ENCODE data around the gene RAPSN.

Gene RAPSN

GRCh38 chr11:47477753-47478152 is 28.8 kb upstream of the RAPSN start:
- no peak overlapping the region for H3K4me3 ChIP-seq (ENCODE audit: low read depth, low read length)
- TF ChIP-seq CTCF (conservative IDR thresholded peaks at IDR 0.05; ENCODE audit: low read depth, low read length) = no peak
- DNase-seq (ENCODE audit: low read depth) = no peak

- no peak for TF ChIP-seq CTCF (conservative IDR thresholded peaks at IDR 0.05; ENCODE audit: low read depth, low read length)
- H3K4me3 ChIP-seq (ENCODE audit: low read depth, low read length) = no peak overlapping the region
- DNase-seq (ENCODE audit: low read depth) = no peak
These were observed 28.4 kb upstream of the RAPSN start for GRCh38 chr11:47477323-47477722.

- no peak overlapping the region for H3K4me3 ChIP-seq (ENCODE audit: low read depth, low read length)
- TF ChIP-seq CTCF (conservative IDR thresholded peaks at IDR 0.05; ENCODE audit: low read depth, low read length) = no peak
- DNase-seq (ENCODE audit: low read depth) = no peak
These were observed 21.7 kb upstream of the RAPSN start for GRCh38 chr11:47470671-47471070.

DNA sequence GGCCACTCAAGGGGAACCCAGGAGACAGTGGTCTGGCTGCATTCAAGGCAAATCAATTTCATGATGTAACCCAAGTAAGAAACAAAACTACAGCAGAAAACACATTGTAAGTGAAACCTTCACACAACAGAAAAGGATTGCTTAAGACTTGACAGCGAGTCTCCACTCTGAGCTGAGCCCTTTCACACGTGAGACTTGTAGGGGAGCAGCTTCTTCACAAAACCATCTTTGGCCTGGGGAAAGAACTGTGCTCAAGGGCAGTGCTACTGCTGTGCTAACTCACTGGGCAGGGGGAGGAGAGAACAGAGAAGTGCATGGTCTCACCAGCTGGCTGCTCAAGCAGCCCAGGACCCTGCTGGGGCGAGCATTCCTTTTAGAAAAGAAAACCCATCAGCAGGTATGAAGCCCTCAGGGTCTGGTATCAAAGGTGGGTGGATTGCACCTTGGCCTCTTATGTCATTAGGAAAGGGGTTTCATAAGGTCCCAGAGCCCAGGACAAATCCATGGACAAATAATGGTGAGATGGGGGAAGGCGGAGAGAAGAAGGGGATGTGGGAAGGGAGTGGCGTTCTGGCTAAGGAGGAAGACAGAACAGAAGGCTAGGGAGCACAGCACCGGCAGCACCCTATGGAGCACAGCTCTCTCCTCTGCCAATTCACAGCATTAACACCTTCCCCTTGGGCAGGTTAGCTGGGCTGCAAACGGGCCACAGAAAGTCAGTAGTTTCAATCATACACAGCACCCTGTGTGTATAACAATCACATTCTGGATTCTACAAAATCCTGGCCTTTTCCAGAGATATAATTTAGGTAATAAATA is 20.6 kb upstream of the RAPSN start:
- no peak for TF ChIP-seq CTCF (conservative IDR thresholded peaks at IDR 0.05; ENCODE audit: low read depth, low read length)
- H3K4me3 ChIP-seq (ENCODE audit: low read depth, low read length) = no peak overlapping the region
- peak; percentile 90 for DNase-seq (ENCODE audit: low read depth)

GRCh38 chr11:47468598-47469214 is 19.8 kb upstream of the RAPSN start:
- DNase-seq (ENCODE audit: low read depth) = peak; percentile 48
- H3K4me3 ChIP-seq (ENCODE audit: low read depth, low read length) = no peak overlapping the region
- TF ChIP-seq CTCF (conservative IDR thresholded peaks at IDR 0.05; ENCODE audit: low read depth, low read length) = no peak

DNA sequence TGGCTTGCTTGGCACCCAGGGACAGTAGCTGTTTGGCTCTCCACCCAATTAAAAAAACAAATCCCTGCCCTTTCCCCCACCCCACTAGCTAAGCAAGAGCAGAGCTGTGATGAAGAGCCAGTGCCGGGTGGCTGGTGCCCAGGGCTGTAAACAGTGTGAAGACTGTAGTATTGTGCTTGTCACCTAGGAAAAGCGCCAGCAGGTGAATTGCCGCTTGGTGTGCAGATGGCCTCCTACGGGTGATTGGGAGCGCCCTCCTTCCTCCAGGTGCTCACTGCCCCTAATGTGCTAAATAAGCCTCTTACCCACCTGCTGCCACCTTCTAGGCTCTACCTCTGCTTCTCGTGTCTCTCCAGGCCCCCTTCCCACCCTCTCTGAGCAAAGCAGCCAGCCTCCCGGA is 18.4 kb upstream of the RAPSN start:
- no peak for TF ChIP-seq CTCF (conservative IDR thresholded peaks at IDR 0.05; ENCODE audit: low read depth, low read length)
- DNase-seq (ENCODE audit: low read depth) = no peak

More for the DNA sequence above, 18.4 kb upstream of the RAPSN start:
- H3K4me3 ChIP-seq (ENCODE audit: low read depth, low read length) = no peak overlapping the region
